Measurements from ENCODE around the gene TFPI.

TFPI gene

GRCh38 chr2:187503700-187504099 lies 50.5 kb downstream of the TFPI start:
- DNase-seq, result no peak

- DNase-seq, result no peak
Measured at GRCh38 chr2:187502467-187502866, 51.8 kb downstream of the TFPI start.

GRCh38 chr2:187500585-187501359 lies 53.5 kb downstream of the TFPI start:
- no peak for DNase-seq

- DNase-seq, result peak; percentile 2
Measured at GRCh38 chr2:187499941-187500532, 54.2 kb downstream of the TFPI start.

- DNase-seq, result no peak
Measured at GRCh38 chr2:187497858-187498463, 56.3 kb downstream of the TFPI start.

GRCh38 chr2:187497140-187497539 lies 57.1 kb downstream of the TFPI start:
- no peak for DNase-seq

- no peak for DNase-seq
Measured at GRCh38 chr2:187495324-187495723, 58.9 kb downstream of the TFPI start.

- DNase-seq, result no peak
Measured at GRCh38 chr2:187493877-187494568, 60.2 kb downstream of the TFPI start.

GRCh38 chr2:187493180-187493579 lies 61.1 kb downstream of the TFPI start:
- no peak for DNase-seq

GRCh38 chr2:187486241-187486640 lies 68.0 kb downstream of the TFPI start:
- DNase-seq, result no peak

- DNase-seq, result no peak
Measured at GRCh38 chr2:187485523-187485922, 68.7 kb downstream of the TFPI start.

GRCh38 chr2:187483537-187483936 lies 70.7 kb downstream of the TFPI start:
- DNase-seq, result no peak

GRCh38 chr2:187482796-187483195 lies 71.4 kb downstream of the TFPI start:
- no peak for DNase-seq

- no peak for DNase-seq
Measured at GRCh38 chr2:187481543-187481942, 72.7 kb downstream of the TFPI start.

GRCh38 chr2:187478719-187479118 lies 75.5 kb downstream of the TFPI start:
- no peak for DNase-seq

- DNase-seq, result no peak
Measured at GRCh38 chr2:187477051-187477450, 77.2 kb downstream of the TFPI start.

GRCh38 chr2:187475499-187476248 lies 78.6 kb downstream of the TFPI start:
- no peak for DNase-seq

- no peak for DNase-seq
Measured at GRCh38 chr2:187470698-187471097, 83.5 kb downstream of the TFPI start.

GRCh38 chr2:187469538-187469937 lies 84.7 kb downstream of the TFPI start:
- no peak for DNase-seq

GRCh38 chr2:187468262-187468661 lies 86.0 kb downstream of the TFPI start:
- DNase-seq, result no peak

GRCh38 chr2:187466129-187466792 lies 88.0 kb downstream of the TFPI start:
- DNase-seq, result no peak

- DNase-seq, result no peak
Measured at GRCh38 chr2:187462839-187463238, 91.4 kb downstream of the TFPI start.
